HEK293T (cell line): ENCODE results near the gene LRG1.
"Not testable (repeated sequence)": the region's sequence is repeated elsewhere in the genome, so short reads cannot be mapped to it uniquely, and the experiment has no call there.

Source experiments
- CTCF ChIA-PET: fragments of 350-600 bp; formaldehyde crosslinking; extraction: SDS; loops from one replicate; lab custom pipeline; 2021; ENCODE audit warnings: antibody characterized with exemption, inconsistent platforms; lab: Yijun Ruan, JAX
- POLR2A ChIA-PET: fragments of 350-600 bp; formaldehyde crosslinking; extraction: SDS; loops from one replicate; lab custom pipeline; 2020; ENCODE audit warnings: antibody characterized with exemption, inconsistent platforms; lab: Yijun Ruan, JAX
- DNase-seq: peaks from one replicate; pipeline ENCODE4 v3.0.0; 2012; ENCODE audit warnings: mixed read lengths; ENCODE audit errors: extremely low spot score
- ARNT ChIP-seq: fragments of 450-650 bp; IDR thresholded peaks from 2 replicates; pipeline ENCODE4 v1.6.1; 2017; ENCODE audit warnings: mild to moderate bottlenecking
- BHLHE40 ChIP-seq: fragments of 450-650 bp; IDR thresholded peaks from 2 replicates; pipeline ENCODE4 v1.6.1; 2016; ENCODE audit warnings: mild to moderate bottlenecking, moderate library complexity, borderline replicate concordance
- CTBP1 ChIP-seq: fragments of 450-650 bp; IDR thresholded peaks from 2 replicates; pipeline ENCODE4 v1.6.1; 2016; ENCODE audit warnings: borderline replicate concordance
- ELF4 ChIP-seq: fragments of 450-650 bp; IDR thresholded peaks from 2 replicates; pipeline ENCODE4 v1.6.1; 2017; ENCODE audit warnings: antibody characterized with exemption
- FOXA1 ChIP-seq: fragments of 450-650 bp; IDR thresholded peaks from 2 replicates; pipeline ENCODE4 v1.6.1; 2016; ENCODE audit warnings: mild to moderate bottlenecking
- FOXK2 ChIP-seq: fragments of 450-650 bp; IDR thresholded peaks from 2 replicates; pipeline ENCODE4 v1.6.1; 2016; ENCODE audit warnings: mild to moderate bottlenecking
- FOXM1 ChIP-seq: fragments of 450-650 bp; IDR thresholded peaks from 2 replicates; pipeline ENCODE4 v1.6.1; 2017; ENCODE audit warnings: mild to moderate bottlenecking, borderline replicate concordance
- HDGF ChIP-seq: fragments of 450-650 bp; IDR thresholded peaks from 2 replicates; pipeline ENCODE4 v1.6.1; 2017; ENCODE audit warnings: antibody characterized with exemption, borderline replicate concordance
- L3MBTL2 ChIP-seq: fragments of 450-650 bp; conservative IDR thresholded peaks from 2 replicates; pipeline ENCODE4 v1.6.1; 2016; ENCODE audit warnings: mild to moderate bottlenecking
- LEF1 ChIP-seq: fragments of 450-650 bp; IDR thresholded peaks from 2 replicates; pipeline ENCODE4 v1.6.1; 2017; ENCODE audit warnings: mild to moderate bottlenecking, borderline replicate concordance
- NFRKB ChIP-seq: fragments of 450-650 bp; IDR thresholded peaks from 2 replicates; pipeline ENCODE4 v1.6.1; 2016; ENCODE audit warnings: mild to moderate bottlenecking, moderate library complexity
- SP1 ChIP-seq: fragments of 450-650 bp; IDR thresholded peaks from 2 replicates; pipeline ENCODE4 v1.6.1; 2017
- SUZ12 ChIP-seq: fragments of 450-650 bp; IDR thresholded peaks from 2 replicates; pipeline ENCODE4 v1.6.1; 2016; ENCODE audit warnings: mild to moderate bottlenecking
- TARDBP ChIP-seq: fragments of 450-650 bp; IDR thresholded peaks from 2 replicates; pipeline ENCODE4 v1.6.1; 2016
- ZNF384 ChIP-seq: fragments of 450-650 bp; IDR thresholded peaks from 2 replicates; pipeline ENCODE4 v1.6.1; 2016
- TF ChIP-seq, protein P1 (sequence below): fragments of 450-650 bp; IDR thresholded peaks from 2 replicates; pipeline ENCODE4 v1.6.1; 2016

The LRG1 gene

GRCh38 chr19:4531562-4532165, 8.2 kb downstream of the LRG1 start:
- CTCF ChIA-PET: no interaction called here
- TF ChIP-seq SP1: no peak
- no peak for TF ChIP-seq BHLHE40
- TF ChIP-seq, protein P1, sequence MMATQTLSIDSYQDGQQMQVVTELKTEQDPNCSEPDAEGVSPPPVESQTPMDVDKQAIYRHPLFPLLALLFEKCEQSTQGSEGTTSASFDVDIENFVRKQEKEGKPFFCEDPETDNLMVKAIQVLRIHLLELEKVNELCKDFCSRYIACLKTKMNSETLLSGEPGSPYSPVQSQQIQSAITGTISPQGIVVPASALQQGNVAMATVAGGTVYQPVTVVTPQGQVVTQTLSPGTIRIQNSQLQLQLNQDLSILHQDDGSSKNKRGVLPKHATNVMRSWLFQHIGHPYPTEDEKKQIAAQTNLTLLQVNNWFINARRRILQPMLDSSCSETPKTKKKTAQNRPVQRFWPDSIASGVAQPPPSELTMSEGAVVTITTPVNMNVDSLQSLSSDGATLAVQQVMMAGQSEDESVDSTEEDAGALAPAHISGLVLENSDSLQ: no peak
- TF ChIP-seq SUZ12: no peak
- TF ChIP-seq NFRKB: no peak
- TF ChIP-seq ELF4: no peak
- TF ChIP-seq CTBP1: no peak
- TF ChIP-seq LEF1: no peak
- POLR2A ChIA-PET: no interaction called here
- no peak for DNase-seq

GRCh38 chr19:4529924-4530522, 9.8 kb downstream of the LRG1 start:
- CTCF ChIA-PET: no interaction called here
- POLR2A ChIA-PET: no interaction called here
- no peak for TF ChIP-seq FOXA1
- no peak for TF ChIP-seq L3MBTL2
- TF ChIP-seq BHLHE40: no peak
- TF ChIP-seq ZNF384: no peak
- no peak for TF ChIP-seq CTBP1
- no peak for TF ChIP-seq FOXM1
- TF ChIP-seq, protein P1: no peak
- no peak for TF ChIP-seq ELF4
- TF ChIP-seq SUZ12: no peak
- TF ChIP-seq ARNT: no peak
- TF ChIP-seq NFRKB: no peak
- no peak for TF ChIP-seq LEF1
- no peak for TF ChIP-seq HDGF
- TF ChIP-seq TARDBP: no peak
- no peak for TF ChIP-seq FOXK2
- TF ChIP-seq SP1: no peak
- DNase-seq: no peak

DNA sequence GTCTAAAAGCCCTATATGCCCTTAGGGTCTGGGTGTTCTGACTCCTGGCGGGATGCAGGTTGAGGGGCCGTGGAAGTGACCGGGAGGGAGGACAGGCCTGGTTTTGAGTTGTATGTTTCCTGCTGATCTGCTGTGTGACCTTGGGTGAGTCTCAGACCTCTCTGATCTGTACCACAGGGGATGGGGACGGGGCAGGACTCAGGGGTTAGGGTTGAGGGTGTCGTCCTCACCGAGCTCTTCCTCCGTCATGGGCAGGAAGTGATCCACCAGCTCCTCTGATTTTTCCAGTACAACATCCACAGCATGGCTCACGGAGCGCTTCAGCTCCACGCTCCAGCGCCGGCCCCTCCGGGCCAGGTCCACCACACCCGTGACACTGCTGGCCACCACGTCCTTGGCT, 11.0 kb downstream of the LRG1 start:
- POLR2A ChIA-PET: no interaction called here
- CTCF ChIA-PET: no interaction called here
- DNase-seq: no peak
- TF ChIP-seq LEF1 (no peak), ARNT (no peak), FOXM1 (no peak), CTBP1 (no peak), ZNF384 (no peak), L3MBTL2 (no peak), SUZ12 (no peak), FOXA1 (no peak), SP1 (no peak), TARDBP (no peak), FOXK2 (no peak), HDGF (no peak), ELF4 (no peak), BHLHE40 (no peak), NFRKB (no peak)
- TF ChIP-seq, protein P1: no peak

DNA sequence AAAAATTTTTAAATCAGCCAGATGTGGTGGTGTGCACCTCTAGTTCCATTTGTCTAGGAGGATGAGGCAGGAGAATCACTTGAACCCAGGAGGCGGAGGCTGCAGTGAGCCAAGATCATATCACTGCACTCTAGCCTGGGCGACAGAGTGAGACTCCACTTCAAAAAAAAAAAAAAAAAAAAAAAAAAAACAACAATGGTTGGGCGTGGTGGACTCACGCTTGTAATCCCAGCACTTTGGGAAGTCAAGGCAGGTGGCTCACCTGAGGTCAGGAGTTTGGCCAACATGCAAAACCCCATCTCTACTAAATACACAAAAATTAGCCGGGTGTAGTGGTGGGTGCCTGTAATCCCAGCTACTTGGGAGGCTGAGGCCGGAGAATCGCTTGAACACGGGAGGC, 12.5 kb downstream of the LRG1 start:
- ChIA-PET POLR2A (interaction anchor here (1.2 kb wide), 1 partner anchor 8 kb away, joined by 4 read pairs; the partner anchor contains the start of gene PLIN5), CTCF (interaction anchor here (1.3 to 2.9 kb wide), 2 partner anchors 8 to 10 kb away, joined by 4 to 20 read pairs; partner anchors contain the start of gene PLIN5)
- peak; percentile 61; the same call in 1 of the 2 replicates for TF ChIP-seq ZNF384
- DNase-seq: not testable (repeated sequence)

DNA sequence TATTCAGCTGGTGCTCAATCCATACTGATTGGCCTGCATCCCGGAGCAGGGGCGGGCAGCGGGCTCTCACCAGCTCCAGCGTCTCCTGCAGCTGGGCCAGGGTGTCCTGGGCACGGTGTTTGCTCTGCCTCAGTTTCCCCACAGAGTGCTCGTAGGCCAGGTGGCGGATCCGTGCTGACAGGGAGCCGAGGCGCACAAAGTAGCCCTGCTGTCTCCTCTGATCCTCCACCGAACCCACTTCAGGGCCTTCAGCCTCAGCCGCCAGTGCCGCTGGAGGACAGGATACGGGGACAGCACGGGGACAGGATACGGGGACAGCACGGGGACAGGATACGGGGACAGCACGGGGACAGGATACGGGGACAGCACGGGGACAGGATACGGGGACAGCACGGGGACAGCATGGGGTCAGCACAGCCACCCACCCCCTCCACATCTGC, 14.3 kb downstream of the LRG1 start:
- CTCF ChIA-PET: interaction anchor here (0.5 to 2.9 kb wide), 12 partner anchors 9 to 258 kb away, joined by 3 to 20 read pairs (median 4); partner anchors contain the start of genes HDGFL2 and PLIN5
- no peak for TF ChIP-seq L3MBTL2
- no peak for TF ChIP-seq ZNF384
- no peak for TF ChIP-seq CTBP1
- TF ChIP-seq, protein P1: no peak
- TF ChIP-seq ARNT: no peak
- TF ChIP-seq SP1: no peak
- no peak for TF ChIP-seq FOXM1
- TF ChIP-seq HDGF: no peak
- TF ChIP-seq FOXA1: no peak
- POLR2A ChIA-PET: interaction anchor here (1.9 kb wide), 1 partner anchor 54 kb away, joined by 6 read pairs; the partner anchor contains the start of gene HDGFL2
- DNase-seq: no peak
